HG02571 (cell line): ENCODE results near the gene DDX24.
"Not testable (repeated sequence)": the region's sequence is repeated elsewhere in the genome, so short reads cannot be mapped to it uniquely, and the experiment has no call there.

Experiments
- ATAC-seq: cut with Tn5 transposase; IDR thresholded peaks from one replicate; pipeline ENCODE4 v1.9.1; 2021; ENCODE audit warnings: mild to moderate bottlenecking, moderate library complexity; ENCODE audit not compliant: unreplicated experiment

The DDX24 gene

DNA sequence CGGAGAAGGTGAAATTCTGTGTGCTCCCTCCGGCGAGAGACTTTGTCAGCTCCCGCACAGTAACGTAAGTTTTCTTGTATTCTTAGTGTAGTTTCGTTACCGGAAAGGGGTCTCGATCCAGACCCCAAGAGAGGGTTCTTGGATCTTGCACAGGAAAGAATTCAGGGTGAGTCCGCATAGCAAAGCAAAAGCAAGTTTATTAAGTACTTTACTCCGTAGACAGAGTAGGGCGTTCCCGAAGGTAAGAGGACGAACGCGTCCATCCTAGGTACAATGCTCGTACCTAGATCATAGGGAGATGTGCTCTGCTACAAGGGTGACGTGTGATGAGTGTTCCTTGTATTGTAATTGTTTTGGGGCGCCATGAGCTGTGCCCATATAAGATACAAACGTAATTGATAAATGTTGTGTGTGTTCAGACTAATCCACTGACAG lies 401 bp upstream of the DDX24 start:
- ATAC-seq = peak; percentile 19

DNA sequence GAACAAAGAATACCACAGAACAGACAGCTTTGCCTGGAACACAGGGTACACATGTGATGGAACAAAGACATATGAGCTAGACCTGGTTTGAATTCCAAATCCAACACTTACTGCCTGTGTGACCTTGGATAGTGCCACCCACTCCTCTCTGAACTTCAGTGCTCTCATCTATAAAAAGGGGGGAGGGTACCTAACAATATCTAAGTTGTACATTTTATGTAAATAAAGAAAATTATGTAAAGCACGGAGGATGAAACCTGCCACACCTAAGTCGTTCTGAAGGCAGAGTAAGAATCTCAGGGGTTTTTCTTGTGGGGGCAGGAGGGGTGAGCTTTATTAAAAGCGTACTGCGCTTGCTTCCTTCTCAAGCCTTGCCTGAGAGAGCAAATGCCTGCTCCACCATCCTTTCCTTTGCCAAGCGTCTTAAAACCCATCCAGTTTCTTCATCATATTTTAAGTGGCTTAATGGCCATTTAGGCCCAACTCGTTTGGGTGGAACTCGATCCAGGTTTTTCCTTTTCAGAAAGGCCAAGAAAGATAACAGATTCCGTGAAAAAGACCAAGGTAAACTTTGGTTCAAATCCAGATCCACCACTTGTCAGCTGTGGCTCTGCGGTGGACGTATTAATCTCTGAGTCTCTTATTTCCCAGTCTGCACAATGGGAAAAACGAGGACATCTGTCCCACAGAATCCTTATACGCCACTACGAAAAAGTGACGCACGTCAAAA lies 946 bp downstream of the DDX24 start:
- no peak for ATAC-seq

DNA sequence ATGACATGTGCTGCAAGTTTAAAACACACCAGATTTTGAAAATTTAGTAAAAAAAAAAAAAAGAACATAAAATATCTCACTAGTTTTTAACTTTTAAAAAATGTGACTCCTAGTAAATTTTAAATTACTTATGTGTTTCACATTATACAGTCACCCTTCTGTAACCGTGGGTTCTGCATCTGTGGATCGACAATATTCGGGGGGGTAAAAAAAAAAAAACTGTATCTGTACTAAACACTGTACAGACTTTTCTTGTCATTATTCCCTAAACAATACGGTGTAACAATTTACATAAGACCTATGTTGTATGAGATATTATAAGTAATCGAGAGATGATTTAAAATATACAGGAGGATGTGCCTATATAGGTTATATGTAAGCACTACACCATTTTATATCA lies 3.2 kb downstream of the DDX24 start:
- no peak for ATAC-seq

DNA sequence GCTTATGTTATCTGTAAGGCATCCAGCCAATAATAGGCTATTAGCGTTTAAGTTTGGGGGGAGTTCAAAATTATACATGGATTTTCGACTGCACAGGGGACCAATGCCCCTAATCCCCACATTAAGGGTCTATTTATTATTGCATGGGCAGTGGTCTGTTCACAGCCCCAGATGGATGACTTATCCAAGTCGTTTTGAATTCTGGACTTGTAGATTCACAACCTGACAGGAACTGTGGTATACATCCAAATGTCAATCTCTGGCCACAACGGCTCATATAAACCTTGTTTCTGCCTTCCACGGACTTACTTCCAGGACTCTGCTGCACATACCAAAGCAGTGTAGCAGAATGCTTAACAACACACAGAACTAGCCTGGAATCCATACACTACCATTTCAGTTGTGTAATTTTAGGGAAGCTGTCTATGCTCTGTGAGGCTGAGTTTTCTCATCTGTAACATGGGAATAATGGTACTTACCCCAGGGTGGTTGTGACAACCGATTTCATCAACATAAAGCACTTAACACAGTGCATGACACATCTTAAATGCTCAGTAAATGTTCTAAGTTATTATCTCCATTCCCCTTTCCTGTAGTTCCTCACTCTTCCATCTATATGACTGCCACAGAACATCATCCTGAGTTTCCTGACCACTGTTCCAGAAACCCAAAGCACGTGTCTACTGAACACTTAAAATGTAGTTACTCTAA lies 3.7 kb downstream of the DDX24 start:
- no peak for ATAC-seq

GRCh38 chr14:94075008-94075407 lies 6.0 kb downstream of the DDX24 start:
- ATAC-seq = no peak

DNA sequence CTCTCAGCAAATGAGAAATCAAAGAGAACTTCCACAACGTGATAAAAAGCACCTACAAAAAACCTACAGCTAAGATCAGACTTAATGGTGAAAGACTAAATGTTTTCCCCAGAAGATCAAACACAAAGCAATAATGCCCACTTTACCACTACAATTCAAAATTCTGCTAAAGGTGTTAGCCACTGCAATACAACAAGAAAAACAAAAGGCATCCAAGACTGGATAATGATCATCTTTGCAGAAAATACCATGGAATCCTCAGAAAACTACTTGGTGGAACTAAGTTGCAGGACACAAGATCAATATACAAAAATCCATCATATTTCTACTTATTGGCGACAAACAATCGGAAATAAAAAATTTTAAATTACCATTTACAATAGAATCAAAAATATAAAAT lies 6.5 kb downstream of the DDX24 start:
- no peak for ATAC-seq

DNA sequence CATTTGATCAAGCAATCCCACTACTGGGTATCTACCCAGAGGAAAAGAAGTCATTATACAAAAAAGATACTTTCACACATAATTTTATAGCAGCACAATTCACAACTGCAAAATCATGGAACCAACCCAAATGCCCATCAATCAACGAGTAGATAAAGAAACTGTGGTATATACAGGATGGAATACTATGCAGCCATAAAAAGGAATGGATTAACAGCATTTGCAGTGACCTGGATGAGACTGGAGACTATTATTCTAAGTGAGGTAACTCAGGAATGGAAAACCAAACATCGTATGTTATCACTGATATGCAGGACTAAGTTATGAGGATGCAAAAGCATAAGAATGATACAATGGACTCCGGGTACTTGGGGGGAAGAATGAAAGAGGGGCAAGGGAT lies 8.9 kb downstream of the DDX24 start:
- not testable (repeated sequence) for ATAC-seq

DNA sequence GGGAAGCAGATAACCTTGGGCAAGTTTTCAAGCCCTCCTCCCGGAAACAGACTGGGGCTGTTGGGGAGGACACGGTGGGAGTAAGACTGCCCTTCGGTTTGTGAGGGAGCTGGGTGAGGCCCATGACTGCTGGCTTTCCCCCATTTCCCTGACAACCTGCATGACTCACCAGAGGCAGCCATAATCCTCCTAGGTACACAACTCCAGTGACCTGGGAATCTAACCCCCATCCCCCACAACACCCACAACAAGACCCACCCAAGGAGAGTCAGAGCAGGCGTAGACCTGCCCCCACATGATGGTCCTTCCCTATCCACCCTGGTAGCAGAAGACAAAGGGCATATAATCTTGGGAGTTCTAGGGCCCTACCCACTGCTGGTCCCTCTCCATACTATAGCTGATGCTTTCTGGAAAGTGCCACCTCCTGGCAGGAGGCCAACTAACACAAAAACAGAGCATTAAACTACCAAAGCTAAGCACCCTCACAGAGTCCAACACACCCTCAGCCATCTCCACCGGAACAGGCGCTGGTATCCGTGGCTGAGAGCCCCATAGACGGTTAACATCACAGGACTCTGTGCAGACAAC lies 14.8 kb downstream of the DDX24 start:
- no peak for ATAC-seq

- no peak for ATAC-seq
Measured at GRCh38 chr14:94062344-94062940, 18.6 kb downstream of the DDX24 start.

DNA sequence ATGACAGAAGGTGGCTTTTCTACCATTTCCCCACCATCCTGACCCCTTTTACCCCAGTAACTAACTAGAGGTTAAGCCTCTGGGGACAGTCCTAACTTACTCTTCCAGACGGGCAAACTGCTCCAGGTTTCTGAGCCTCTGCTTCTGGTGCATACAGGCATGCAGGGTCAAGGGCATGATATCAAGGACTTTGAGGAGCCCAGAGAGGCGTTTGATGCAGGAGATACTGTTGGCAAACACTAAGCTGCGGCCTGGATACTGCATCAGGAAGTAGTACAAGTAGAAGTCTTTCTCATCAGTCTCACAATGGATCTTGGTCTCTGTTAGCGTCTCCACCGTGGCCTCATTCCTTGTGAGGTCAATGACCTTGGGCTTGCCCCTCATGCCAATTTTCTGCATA lies 21.0 kb downstream of the DDX24 start:
- no peak for ATAC-seq

- ATAC-seq = no peak
Measured at GRCh38 chr14:94058674-94059138, 22.3 kb downstream of the DDX24 start.

DNA sequence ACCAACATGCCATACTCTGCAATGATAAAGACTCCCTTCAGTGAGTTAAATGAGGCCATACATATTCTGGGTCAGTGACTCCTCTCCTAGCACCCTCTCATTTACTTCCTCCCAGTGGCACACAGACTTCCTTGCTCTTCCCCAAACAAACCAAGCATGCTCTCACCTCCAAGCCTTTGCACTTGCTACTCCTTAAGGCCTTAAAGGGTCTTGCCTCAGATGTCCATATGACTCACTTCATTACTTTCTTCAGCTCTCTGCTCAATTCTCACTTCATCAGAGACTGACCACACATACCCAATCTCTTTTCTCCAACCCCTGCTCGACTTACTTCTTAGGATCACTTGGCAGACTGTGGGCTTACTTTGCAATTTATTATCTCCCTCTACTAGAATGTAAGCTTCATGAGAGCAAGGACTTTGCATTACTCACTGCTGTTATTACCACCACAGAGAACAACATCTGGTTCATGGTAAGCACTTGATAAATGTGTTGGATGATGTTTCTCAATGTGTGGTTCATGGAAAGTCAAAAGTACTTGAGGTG lies 22.8 kb downstream of the DDX24 start:
- ATAC-seq = no peak

DNA sequence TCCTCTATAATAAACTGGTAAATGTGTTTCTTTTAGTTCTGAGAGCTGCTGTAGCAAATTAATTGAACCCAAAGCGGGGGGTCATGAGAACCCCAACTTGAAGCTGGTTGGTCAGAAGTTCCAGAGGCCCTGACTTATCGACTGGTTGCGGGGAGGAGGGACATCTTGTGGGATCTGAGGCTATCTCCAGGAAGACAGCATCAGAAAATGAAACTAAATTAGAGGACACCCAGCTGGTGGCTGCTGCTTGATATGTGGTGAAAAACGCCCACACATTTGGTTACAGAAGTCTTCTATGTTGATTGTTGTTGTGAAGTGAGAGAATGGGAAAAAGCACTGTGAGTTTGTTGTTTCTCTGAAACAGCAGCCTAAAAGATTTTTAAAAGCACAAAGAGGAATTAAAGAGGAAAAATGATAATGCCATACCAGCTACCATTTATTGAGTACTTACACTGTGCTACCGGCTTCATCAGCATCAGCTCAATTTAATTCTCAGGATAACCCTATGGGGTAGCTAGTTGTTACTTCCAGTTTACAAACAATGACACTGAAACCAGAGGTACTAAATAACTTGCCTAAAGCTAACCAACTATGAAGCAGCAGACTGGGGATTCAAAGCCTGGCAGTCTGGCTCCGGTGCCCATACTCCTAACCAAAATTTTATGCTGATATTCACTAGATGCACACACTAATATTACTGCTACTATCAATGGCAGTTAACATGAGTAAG lies 24.3 kb downstream of the DDX24 start:
- ATAC-seq = peak; percentile 80

- no peak for ATAC-seq
Measured at GRCh38 chr14:94054936-94055335, 26.1 kb downstream of the DDX24 start.

DNA sequence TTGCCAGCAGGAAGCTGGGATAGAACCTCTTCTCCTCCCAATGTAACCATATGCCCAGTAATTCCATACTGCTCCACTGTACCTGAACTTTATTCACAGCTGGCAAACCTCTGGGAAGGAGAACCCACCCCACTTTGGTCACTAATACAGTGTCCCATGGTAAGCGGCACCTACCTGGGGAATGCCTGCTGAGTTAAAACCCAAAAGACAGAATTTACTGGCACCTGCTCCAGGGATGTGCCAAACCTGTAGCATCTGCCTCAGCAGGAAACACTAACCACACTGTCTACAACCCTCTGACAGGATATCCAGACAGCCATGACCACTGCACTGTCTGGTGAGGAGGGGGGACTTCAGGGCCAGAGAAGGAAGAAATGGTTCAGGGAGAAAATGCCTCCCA lies 26.6 kb downstream of the DDX24 start:
- ATAC-seq = no peak

DNA sequence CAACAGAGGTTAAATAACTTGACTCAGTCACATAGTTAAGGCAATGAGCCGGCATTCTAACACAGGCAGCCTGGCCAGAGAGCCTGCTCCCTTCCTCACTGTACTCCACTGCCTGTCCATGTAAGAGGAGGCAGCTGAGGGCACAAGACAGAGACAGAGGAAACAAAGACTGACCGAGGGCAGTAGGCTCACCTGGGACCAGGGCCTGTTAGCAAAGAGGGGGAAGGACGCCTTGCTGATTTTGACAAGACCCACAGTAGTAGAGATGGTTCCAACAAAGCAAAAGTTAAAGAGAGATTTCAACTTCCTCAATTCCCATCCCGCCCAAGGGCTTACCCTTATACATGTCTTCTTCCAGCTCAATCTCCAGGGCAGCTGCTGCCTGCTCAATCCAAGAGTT lies 28.3 kb downstream of the DDX24 start:
- no peak for ATAC-seq

- no peak for ATAC-seq
Measured at GRCh38 chr14:94052199-94052598, 28.8 kb downstream of the DDX24 start.

DNA sequence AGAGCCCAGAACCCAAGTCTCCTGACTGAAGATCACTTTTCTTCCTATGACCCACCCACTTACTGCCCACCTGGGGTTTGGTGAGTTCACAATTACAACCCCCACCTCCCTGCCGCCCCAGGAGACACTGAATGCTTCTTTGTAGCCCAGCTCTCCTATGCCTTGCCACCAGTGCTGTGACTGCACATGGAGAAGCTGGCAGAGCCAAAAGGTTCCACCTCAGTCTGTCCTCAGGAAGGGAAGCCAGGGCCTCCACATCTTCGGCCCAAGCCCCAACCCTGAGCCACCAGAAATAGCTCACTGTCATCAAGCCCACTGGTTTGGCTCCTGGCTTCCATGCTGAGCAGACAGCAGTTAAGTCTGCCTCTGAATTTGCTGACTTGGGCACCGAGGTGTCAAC lies 29.2 kb downstream of the DDX24 start:
- no peak for ATAC-seq

- no peak for ATAC-seq
Measured at GRCh38 chr14:94051115-94051514, 29.9 kb downstream of the DDX24 start.

GRCh38 chr14:94050231-94050880 lies 30.6 kb downstream of the DDX24 start:
- ATAC-seq = no peak
